ENCODE data around the gene LTA4H.
"Not testable (repeated sequence)": the region's sequence is repeated elsewhere in the genome, so short reads cannot be mapped to it uniquely, and the experiment has no call there.

LTA4H gene

GRCh38 chr12:95990136-95990535 lies 45.3 kb downstream of the LTA4H start:
- no peak for DNase-seq (ENCODE audit: low read depth, low spot score)

GRCh38 chr12:95989504-95990123 lies 45.8 kb downstream of the LTA4H start:
- no peak for DNase-seq (ENCODE audit: low read depth, low spot score)

- no peak for DNase-seq (ENCODE audit: low read depth, low spot score)
Observed at GRCh38 chr12:95988506-95989275, 46.7 kb downstream of the LTA4H start.

GRCh38 chr12:95986635-95987570 lies 48.5 kb downstream of the LTA4H start:
- peak; percentile 36 for DNase-seq (ENCODE audit: low read depth, low spot score)

GRCh38 chr12:95984682-95985081 lies 50.7 kb downstream of the LTA4H start:
- DNase-seq (ENCODE audit: low read depth, low spot score): no peak

GRCh38 chr12:95982602-95983001 lies 52.8 kb downstream of the LTA4H start:
- no peak for DNase-seq (ENCODE audit: low read depth, low spot score)

- no peak for DNase-seq (ENCODE audit: low read depth, low spot score)
Observed at GRCh38 chr12:95980437-95980836, 55.0 kb downstream of the LTA4H start.

- no peak for DNase-seq (ENCODE audit: low read depth, low spot score)
Observed at GRCh38 chr12:95978774-95979173, 56.6 kb downstream of the LTA4H start.

GRCh38 chr12:95978351-95978750 lies 57.0 kb downstream of the LTA4H start:
- no peak for DNase-seq (ENCODE audit: low read depth, low spot score)

GRCh38 chr12:95977764-95978305 lies 57.6 kb downstream of the LTA4H start:
- DNase-seq (ENCODE audit: low read depth, low spot score): no peak

GRCh38 chr12:95976416-95976832 lies 59.0 kb downstream of the LTA4H start:
- no peak for DNase-seq (ENCODE audit: low read depth, low spot score)

GRCh38 chr12:95975491-95975890 lies 59.9 kb downstream of the LTA4H start:
- no peak for DNase-seq (ENCODE audit: low read depth, low spot score)

GRCh38 chr12:95974358-95974757 lies 61.0 kb downstream of the LTA4H start:
- no peak for DNase-seq (ENCODE audit: low read depth, low spot score)

- DNase-seq (ENCODE audit: low read depth, low spot score): no peak
Observed at GRCh38 chr12:95972832-95973456, 62.4 kb downstream of the LTA4H start.

- peak; percentile 92 for DNase-seq (ENCODE audit: low read depth, low spot score)
Observed at GRCh38 chr12:95970905-95971304, 64.5 kb downstream of the LTA4H start.

GRCh38 chr12:95969116-95969515 lies 66.3 kb downstream of the LTA4H start:
- DNase-seq (ENCODE audit: low read depth, low spot score): not testable (repeated sequence)

GRCh38 chr12:95967301-95967700 lies 68.1 kb downstream of the LTA4H start:
- no peak for DNase-seq (ENCODE audit: low read depth, low spot score)

GRCh38 chr12:95966287-95966870 lies 69.0 kb downstream of the LTA4H start:
- DNase-seq (ENCODE audit: low read depth, low spot score): no peak

- no peak for DNase-seq (ENCODE audit: low read depth, low spot score)
Observed at GRCh38 chr12:95963096-95963495, 72.3 kb downstream of the LTA4H start.

- DNase-seq (ENCODE audit: low read depth, low spot score): no peak
Observed at GRCh38 chr12:95962222-95962621, 73.2 kb downstream of the LTA4H start.

- no peak for DNase-seq (ENCODE audit: low read depth, low spot score)
Observed at GRCh38 chr12:95960241-95960640, 75.1 kb downstream of the LTA4H start.
